IPS-18c (cell line): Measurements from ENCODE around the gene B3GNT3.

Source experiments
- H3K4me3 ChIP-seq: 2 replicates; pipeline ENCODE4 v1.7.0; 2013; ENCODE audit warnings: low read depth, mild to moderate bottlenecking, low read length, moderate library complexity; ENCODE audit not compliant: insufficient read depth
- H3K9me3 ChIP-seq: one replicate; pipeline ENCODE4 v1.6.1; 2013; ENCODE audit warnings: mild to moderate bottlenecking, low read length, moderate library complexity; ENCODE audit not compliant: control insufficient read depth, insufficient read depth

Gene B3GNT3, protein sequence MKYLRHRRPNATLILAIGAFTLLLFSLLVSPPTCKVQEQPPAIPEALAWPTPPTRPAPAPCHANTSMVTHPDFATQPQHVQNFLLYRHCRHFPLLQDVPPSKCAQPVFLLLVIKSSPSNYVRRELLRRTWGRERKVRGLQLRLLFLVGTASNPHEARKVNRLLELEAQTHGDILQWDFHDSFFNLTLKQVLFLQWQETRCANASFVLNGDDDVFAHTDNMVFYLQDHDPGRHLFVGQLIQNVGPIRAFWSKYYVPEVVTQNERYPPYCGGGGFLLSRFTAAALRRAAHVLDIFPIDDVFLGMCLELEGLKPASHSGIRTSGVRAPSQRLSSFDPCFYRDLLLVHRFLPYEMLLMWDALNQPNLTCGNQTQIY

DNA sequence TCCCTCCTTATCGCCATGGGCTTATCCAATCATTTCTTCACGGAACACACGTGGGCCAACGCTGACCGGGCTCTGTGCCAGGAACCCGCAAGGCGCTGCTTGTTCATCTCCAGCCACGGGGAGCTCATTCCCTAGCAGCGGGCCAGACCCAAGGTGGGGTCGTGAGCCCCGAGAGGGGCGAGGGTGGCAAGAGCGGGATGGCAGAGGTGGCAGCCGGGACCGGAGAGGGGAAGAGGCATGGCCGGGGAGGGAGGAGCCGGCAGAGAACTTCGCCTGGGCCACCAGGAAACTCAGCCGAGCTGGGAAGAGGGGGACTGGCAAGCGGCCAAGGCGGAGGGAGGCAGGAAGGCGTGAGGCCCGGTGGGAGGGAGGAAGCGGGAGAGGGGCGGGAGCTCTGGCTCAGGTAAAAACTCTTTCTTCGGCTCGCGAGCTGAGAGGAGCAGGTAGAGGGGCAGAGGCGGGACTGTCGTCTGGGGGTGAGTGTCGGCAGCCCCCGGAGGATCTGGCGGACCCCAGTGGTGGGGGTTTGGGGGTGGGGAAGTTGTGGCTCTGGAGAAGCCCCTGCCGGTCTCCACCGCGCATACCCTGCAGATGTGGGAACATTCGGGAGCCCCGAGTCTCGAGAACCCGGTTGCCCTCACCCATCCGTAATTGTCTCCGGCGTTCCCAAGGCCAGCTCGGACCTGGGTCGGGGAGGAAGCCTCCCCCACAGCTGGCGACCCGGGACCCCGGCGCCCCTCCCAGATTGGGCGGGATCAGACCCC is at the start of gene B3GNT3:
B3GNT3 (plus strand) TSS at position 408 of the 764 bp plus-strand sequence. CDS start 12,670 bp downstream, outside the sequence.
- Histone ChIP-seq H3K4me3 (peak within 1 kb of the TSS; percentile 55), H3K9me3 (no peaks in the 10 kb centered on the region)

DNA sequence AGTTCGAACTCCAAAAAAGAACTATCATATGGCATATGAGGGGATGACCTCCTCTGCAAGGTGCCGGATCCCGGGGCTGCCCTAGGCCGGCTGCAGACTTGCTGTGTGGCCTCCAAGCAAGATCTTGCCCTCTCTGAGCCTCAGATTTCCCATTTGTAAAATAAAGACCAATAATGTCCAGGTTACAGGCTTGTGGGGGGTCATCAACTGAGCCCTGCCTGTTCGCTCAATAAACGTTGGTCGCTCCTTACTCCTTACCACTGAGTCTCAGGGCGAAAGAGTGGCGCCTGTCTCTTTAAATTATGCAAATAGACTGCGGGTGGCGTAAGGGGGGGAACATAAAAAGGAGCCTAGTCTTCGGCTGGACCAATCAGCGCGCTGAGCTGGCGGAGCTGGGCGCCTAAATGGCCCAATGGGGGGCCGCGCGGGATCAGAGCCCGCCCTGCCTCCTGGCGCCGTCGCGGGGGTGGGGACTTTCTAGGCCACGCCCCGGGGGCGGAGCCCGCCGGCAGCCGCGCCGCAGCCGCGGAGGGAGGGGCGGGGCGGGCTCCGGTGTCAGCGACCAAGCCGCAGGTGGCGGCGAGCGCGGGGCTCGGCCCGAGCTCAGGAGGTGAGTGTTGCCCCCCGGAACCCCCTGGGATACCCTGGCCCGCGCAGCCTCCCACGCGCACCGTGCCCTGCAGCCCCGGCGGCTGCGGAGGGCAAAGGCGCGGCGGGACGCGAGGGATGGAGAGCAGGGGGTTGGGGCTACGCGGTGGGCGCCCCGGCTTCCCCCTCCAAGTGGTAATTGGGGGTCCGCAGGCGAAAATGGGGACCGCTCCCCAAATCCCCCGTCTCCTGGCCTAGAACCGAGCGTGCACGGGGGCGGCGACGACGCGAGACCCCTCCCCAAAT is 47.5 kb upstream of the B3GNT3 start:
- Histone ChIP-seq H3K4me3 (peak overlapping the region; percentile 89), H3K9me3 (no peaks in the 10 kb centered on the region)

DNA sequence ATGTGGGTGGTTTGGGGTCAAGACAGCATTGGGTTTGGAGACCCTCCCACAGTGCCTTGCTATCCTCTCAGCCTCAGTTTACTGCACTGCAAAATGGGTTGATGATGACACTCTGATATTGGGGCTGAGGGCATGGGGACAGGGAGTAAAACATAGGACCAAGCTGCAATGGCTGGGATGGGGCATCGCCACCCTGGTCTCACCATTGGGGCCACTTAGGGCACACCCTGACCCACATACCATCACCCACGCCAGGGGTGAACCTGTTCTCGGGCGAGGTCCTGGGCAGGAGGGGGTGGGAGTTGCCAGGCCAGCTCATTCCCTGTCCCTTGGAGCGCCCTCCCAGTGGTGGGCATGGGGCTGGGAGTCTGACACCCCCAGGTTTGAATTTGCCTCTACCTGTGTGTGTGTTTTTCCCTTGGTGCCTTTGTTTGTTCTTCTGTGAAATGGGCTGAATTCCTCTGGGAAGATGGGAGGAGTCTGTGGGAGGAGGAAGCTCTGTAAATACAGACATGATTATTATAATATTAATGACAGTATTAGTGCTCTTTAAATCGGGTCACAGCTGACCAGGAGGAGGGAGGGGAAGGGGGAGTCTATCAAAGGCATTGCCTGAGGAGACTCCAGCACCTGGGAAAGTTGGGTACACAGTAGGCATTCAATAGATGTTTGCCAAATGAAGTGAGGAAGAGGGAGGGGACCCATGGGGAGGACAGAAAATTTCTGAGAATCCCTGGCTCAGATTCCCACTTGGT is 45.9 kb upstream of the B3GNT3 start:
- H3K4me3 ChIP-seq: no peak overlapping the region
- no peaks in the 10 kb centered on the region for H3K9me3 ChIP-seq

DNA sequence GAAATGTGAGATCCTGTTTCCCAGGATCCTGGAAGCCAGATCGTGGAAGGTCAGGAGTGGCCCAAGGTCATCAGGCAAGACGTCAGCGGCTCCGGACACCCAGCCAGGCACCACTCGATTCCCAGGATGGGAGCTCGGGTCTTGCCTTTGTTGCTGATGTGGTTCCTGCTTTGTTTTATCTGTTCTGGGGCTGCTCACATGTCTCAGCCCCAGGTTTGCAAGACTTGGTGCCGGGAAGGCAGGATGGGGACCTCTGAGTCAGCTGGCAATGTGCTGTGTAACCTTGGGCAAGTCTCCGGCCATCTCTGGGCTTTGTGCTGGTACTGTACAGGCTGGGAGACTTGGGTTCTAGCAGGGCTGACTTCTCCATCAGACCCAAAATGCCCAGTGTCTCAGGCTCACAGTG is 45.0 kb upstream of the B3GNT3 start:
- H3K9me3 ChIP-seq: no peaks in the 10 kb centered on the region
- no peak overlapping the region for H3K4me3 ChIP-seq

DNA sequence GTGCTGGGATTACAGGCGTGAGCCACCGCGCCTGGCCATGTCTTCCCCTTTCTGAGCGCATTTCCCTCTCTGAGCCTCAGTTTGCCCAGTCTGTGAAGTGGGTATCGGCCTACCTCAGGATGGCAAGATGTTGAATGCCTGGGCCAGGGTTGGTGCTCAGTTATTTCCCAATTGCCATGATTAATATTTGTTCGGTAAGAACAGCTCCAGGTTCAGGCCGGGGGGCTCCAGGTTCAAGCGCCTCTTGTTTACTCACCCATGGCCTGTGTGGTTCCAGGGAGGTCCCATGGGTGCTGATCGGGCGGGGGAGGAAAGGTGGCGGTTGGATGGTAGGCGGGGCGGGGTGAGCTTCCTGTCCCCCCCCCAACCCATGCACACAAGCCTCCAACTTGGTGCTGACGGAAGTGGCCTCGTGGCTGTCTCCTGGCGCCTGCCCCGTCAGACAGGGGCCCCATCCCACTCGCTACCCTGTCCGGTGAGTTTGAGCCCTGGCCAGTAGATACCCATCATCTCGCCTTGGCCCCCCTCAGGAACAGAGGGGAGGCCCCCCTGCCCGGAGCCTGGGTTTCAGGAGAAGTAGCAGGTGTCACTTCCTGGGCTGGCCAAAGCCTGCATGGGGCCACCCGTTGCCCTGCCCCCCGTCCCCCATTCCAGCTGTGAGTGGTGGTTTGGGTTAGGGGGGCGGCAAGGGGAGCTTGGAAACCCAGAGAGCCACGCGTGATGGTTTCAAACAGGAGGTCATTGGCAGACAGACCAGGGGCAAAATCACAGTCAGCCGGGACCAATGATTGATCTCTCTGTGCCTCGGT is 43.6 kb upstream of the B3GNT3 start, which contains the start of gene FCHO1:
FCHO1 (plus strand) TSS at position 375 of the 809 bp plus-strand sequence. CDS start 3,688 bp downstream, outside the sequence.
- Histone ChIP-seq H3K9me3 (no peaks in the 10 kb centered on the region), H3K4me3 (no peak within 1 kb of the TSS)

DNA sequence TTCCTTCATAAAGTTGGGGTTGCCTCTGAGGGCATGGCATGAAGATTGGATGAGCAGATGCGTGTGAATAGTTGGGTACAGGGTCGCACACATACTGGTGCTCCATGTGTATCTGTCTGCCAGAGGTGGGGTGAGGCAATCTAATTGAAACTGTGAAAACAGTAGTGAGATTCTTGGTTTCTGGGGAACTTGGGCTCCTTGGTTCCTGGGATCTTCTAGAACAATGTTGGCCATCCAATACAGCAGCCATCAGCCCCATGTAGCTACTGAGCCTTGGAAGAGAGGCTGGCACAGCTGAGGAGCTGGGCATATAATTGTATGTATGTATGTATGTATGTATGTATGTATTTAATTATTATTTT is 43.0 kb upstream of the B3GNT3 start:
- Histone ChIP-seq H3K9me3 (no peaks in the 10 kb centered on the region), H3K4me3 (no peak overlapping the region)

DNA sequence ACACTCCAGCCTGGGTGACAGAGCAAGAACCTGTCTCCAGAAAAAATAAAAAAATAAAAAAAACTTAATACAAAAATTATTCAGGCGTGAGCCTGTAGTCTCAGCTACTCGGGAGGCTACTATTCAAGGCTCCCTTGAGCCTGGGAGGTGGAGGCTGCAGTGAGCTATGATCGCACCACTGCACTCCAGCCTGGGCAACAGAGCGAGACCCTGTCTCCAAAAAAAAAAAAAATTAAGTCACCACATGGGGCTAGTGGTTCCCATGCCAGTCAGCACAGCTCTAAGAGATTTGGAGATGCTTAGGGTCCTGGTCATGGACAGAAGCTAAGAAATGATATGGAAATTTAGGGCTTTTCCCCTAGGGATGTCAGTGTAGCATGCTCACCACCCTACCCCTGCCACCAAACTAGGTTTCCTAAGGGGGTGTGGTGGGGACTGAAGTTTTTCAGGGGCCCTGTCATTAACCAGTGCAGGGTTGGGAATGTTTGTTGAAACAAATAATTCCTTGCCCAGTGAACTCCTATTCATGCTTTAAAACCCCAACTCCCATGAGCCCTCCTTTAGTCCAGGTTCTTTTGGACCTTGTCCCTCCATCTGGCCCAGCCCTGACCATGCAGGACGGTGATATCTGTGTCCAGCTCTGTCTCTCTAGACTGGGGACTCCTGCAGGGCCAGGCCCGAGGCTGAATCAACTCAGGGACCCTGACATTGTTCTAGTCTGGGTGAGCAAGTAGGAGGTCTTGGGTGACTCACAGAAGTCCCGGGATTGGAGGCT is 41.9 kb upstream of the B3GNT3 start:
- H3K4me3 ChIP-seq: no peak overlapping the region
- H3K9me3 ChIP-seq: no peaks in the 10 kb centered on the region

DNA sequence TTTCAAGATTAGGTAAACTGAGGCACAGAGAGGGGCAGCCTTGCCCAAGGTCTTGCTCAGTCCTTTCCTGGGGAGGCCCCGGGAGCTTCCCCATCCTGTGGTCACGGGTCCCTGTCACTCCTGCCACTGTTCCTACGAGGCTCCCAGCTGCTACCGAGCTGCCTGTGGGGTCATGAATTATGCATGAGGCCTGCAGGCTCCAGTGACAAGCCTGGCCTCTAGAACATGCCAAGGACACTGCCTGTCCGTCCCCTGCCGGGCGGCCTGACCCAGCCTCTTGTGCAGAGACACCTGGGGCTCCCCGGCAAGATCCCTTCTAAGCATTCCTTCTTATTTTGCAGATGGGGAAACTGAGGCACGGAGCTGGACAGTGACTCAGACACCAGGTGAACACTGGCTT is 41.0 kb upstream of the B3GNT3 start:
- H3K4me3 ChIP-seq: no peak overlapping the region
- H3K9me3 ChIP-seq: no peaks in the 10 kb centered on the region

DNA sequence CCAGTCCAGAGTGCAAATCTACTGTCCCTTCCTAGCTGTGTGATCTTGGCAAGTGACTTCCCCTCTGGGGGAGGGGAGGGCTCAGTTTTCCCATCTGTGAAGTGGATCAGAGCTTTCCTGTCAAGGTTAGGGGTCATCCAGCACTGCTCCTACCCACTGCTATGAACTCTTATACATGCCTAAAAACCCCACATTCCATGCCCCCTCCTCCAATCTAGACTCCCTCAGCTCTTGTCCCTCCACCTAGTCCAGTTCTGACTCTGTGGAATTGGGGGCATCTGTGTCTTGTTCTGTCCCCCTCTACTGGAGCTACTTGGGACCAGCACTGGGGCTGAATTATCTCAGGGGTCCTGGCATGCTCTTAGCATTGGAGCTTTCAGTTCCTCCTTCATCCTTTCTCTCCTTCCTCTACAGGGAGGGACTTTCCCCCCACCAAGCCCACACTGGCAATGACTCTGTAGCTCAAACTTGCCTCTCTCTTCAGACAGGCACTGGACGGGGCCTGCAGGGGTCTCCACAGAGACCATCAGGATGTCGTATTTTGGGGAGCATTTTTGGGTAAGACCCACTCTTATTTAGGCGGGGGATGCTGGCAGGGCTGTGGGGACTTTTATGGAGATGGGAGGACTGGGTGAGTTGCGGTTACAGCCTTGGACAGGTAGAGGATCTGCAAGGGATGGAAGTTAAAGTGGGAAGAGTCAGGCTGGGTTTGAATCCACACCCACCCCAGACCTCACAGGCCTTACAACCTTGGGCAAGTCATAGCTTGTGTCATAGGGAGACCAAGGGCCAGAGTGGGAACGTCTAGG is 40.1 kb upstream of the B3GNT3 start:
- H3K9me3 ChIP-seq: no peaks in the 10 kb centered on the region
- no peak overlapping the region for H3K4me3 ChIP-seq

DNA sequence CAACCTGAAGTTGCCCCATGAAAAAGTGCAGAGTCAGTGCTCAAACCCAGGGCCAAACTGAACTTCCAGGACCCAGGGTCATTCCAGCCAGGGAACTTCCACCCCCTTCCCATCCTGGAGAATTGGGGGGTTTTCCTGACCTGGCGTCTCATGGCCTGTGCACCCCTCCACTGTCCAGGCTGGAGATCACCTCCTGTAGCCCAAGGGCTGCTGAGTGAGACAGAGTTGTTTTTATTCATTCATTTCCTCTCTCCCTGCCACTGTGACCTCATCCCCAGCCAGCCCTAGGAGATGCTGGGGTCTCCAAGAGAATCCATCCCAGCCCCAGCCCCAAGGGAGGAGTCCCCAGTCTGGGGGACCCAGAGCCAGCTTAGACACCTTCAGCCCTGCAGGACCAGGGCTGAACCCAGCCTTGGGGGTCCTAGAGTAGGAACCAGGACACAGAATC is 39.5 kb upstream of the B3GNT3 start:
- no peaks in the 10 kb centered on the region for H3K9me3 ChIP-seq
- H3K4me3 ChIP-seq: no peak overlapping the region

DNA sequence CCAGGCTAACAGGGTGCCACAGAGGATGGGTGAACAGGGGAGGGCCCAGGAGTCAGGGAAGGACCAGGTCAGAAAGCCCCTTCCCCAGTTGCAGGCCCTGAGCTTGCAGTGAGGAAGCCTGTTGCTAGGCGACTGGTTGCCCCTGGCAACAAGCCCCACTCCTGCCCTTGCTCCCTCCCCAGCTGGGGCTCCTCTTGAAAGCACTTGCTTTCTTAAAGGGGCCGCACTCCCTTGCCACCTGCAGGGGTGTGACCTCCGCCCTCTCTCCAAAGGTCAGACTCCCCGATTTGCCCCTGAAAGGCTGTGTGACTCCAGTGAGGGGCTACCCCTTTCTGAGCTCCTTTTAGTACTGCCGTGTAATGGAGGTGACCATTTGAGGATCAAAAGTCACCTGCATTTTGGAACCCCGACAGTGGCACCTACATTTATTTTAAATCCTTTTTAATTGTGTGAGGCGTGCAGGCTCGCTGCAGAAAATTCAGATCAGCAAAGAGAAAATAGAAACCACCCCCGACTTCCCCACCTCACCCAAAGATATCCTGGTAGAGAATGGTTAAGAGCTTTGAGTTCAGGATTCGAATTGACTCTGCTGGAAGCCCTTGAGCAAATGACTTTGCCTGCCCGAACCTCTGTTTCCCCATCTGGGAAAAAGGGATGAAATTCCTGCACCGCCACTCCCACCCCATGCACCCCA is 38.8 kb upstream of the B3GNT3 start:
- Histone ChIP-seq H3K4me3 (no peak overlapping the region), H3K9me3 (no peaks in the 10 kb centered on the region)

DNA sequence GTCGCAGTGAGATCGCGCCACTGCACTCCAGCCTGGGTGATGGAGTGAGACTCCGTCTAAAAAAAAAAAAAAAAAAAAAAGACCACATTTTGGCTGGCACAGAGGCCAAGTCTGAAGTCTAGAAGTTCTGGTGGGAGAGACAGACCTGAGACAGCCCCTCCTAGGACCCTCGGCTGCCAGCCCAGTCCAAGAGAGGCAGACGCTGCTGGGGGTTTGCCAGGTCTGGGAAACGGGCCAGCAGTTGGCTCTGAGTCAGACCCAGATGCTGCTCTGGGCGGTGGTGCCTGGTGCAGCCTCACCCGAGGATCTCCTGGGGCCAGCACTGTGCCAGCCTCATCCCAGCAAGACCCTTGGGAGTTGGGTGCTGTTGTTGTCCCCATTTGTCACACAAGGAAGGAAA is 37.8 kb upstream of the B3GNT3 start:
- no peaks in the 10 kb centered on the region for H3K9me3 ChIP-seq

DNA sequence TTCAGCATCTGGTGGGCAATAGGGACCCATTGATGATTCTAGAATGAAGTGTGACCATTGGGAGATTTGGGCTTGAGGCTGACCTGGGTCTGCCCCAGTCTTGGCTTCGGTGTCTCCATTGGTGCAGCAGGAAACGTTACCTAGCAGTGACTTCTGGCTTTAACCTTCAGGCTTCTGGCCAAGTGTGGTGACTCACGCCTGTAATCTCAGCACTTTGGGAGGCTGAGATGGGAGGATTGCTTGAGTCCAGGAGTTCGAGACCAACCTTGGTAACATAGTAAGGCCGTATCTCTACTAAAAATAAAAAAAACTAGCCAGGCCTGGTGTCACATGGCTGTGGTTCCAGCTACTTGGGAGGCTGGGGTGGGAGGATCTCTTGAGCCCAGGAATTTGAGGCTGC is 36.4 kb upstream of the B3GNT3 start:
- no peak overlapping the region for H3K4me3 ChIP-seq
- H3K9me3 ChIP-seq: no peaks in the 10 kb centered on the region

More for the DNA sequence above, 37.8 kb upstream of the B3GNT3 start:
- H3K4me3 ChIP-seq: no peak overlapping the region

DNA sequence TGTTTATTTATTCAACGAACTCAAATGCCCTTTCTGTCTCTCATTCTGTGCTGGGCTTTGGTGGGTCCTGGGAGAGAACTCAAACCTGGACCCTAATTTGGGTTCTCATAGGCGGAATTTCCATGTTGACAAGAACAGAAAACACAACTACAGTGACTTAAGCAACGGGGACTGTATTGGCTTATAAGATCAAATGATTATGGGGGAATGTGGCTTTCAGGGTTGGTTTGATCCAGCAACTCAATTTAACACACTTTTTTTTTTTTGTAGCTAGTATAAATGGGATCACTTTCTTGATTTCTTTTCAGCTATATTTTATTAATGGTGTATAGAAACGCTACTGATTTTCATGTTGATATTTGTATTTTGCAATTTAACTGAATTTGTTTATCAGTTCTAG is 33.8 kb upstream of the B3GNT3 start:
- no peak overlapping the region for H3K4me3 ChIP-seq
- no peaks in the 10 kb centered on the region for H3K9me3 ChIP-seq
